NCI-H146 (cell line): ENCODE results near the gene TNPO3.

Source experiments
- DNase-seq: peaks from one replicate; lab custom pipeline; 2025; lab: John Stamatoyannopoulos, UW

The TNPO3 gene

DNA sequence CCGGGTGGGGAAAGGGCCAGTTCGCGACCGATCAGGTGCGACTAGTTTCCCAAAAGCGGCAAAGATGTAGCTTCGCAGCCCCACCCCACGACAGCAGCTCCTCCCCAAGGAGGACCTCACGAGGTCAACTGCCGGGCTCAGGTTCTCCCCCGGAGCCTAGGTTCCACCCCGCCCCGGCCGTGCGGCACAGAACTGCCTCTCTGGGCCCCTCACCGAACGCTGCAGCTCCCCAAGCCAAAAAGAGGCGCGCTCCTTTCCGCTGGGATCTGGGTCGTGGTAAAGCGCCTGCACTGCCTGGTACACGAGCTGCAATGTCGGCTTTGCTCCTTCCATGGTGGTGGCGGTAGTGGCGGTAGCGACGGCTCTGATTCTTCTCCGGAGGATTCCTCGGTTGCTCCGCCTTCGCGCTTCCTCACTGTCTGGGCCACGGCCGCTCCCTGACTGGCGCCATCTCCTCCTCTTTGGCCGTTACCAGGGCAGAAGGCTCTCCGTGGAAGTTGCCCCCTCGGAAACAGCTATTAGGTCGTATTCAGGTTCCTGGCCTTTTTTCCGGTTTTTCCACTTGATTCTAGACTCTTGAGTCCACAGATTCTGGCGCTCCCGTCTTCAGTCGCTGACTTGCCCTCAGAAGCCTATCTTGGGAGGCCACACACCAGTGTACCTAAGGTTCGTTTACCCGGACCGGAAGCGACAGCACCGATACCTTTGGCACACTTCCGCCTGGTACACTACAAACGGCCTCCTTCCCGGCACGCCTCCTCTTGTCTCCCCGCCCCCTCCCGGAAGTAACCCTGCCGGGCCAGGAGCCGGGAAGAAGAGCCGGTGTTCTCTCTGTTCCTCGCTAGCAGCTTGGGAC, at the start of gene TNPO3:
TNPO3 (minus strand) TSS at position 674 of the 856 bp plus-strand sequence; CDS start at position 333, 341 bp downstream.
- DNase-seq, result peak; percentile 95

DNA sequence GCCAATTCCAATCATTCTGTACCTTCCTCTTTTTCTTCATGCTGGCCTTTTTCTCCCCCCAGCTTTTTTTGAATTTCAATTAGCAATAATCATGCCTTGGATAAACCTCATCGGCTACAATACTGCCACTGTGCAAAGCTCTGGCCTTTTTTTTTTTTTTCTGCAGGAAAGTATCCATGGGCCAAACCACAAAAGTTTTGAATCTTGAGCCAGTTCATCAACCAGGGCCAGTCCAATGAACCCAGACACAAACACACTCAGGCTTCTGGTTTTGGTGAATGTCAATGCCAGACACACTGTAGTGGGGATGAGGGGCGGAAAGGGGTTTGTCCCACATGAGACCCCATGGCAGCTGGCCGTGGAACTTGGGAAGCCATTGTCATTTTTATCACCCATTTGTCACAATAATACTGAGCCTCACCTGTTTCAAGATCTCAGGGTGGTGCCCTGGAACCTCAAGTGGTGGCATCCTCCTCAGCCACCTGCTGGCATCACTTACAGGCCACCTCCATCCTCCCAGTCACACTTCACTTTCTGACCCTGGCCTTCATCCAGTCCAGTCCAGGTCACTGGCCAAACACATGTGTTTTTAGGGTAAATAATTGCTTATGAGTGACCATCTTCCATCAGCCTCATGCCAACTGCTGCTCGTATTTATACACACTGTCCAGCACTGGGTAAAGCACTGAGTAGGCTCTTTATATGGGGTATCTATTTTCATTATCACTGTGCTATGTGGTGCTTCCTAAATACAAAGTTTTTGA, 48.8 kb upstream of the TNPO3 start:
- no peak for DNase-seq

DNA sequence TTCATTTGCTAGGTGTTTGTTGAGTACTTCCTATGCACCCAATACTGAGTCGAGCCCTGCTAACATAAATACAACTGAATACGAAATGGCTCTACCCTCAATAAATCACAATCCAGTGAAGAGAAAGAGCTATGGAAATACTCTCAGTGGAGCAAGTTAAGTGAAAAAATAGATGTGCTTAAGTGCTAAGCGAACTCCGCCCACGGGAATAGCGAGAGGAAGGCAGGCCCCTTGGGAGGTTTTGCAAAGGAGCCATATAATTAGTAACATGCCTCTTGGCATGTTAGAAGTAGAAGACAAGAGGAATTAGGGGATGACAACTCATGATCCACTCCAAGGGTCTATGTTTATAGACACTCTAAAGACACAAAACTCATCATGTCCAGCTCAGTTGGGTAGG, 46.8 kb upstream of the TNPO3 start:
- DNase-seq, result no peak

DNA sequence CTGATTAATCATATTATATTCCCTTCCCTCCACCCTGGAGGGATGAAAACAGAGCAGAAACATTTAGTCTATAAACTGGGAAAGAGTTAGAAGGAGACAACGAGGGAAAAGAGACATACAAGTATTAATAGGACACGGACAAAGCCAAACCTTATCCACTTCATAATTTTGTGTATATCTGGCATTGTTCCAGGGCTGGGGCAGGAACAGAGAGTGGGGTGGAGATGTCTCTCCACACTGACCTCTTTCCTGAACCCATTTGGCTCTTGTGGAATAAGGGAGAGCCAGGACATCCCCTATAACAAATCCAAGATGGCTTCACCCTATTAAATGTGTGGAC, 45.9 kb upstream of the TNPO3 start:
- no peak for DNase-seq

DNA sequence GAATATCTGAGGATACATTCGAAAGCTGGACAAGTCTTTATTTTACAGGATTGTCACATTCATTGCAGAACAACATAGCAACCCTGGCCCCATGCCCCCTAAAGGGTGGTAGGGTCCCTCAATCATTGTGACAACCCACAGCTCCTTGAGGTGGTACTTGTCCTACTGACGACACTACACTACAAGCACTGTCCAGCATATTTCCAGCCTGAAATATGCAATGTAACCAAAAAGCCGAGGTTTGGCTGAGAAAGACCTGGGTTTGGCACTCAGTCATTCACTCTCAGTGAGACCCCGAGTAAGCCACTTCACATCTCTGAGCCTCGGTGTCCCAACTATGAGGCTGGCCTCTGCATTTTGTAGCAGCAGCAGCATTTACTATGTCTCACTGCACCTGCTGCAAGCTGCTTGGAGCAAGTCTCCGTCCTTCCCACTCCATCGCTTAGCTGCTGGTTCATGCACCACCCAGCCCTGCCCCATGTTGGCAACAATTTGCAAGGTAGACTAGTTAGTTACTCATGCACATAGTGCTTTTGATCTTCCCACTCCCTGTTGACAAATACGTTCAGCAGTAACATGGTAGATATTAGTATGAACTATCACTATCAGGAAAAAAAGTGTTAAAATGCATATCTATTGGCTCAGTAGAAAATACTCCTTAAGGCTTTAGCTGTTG, 43.6 kb upstream of the TNPO3 start:
- no peak for DNase-seq

DNA sequence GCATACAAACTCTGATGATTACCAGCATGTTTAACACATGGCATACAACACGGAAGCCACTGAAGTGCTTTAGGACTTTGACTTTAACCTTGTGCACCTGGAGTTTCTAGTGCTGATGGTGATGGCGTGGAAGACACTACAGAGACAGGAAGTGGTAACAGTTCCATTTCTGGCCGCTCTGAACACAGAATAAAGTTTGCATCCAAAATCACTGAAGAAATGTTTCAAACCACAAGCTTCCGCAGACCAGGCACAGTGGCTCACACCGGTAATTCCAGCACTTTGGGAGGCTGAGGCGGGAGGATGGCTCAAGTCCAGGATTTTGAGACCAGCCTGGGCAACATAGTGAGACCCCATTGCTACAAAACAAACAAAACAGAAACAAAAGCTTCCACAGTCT, 40.3 kb upstream of the TNPO3 start:
- no peak for DNase-seq

DNA sequence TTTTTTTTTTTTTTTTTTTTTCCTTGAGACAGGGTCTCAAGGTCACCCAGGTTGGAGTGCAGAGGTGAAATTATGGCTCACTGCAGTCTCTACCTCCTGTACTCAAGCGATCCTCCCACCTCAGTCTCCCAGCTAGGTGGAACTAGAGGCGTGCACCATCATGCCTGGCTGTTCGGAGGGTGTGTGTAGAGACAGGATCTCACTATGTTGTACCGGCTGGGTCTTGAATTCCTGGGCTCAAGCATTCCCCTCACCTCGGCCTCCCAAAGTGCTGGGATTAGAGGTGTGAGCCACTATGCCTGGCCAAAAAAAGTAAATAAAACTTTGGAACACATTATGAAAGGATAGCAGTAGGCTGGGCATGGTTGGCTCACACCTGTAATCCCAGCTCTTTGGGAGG, 39.6 kb upstream of the TNPO3 start:
- DNase-seq, result no peak

DNA sequence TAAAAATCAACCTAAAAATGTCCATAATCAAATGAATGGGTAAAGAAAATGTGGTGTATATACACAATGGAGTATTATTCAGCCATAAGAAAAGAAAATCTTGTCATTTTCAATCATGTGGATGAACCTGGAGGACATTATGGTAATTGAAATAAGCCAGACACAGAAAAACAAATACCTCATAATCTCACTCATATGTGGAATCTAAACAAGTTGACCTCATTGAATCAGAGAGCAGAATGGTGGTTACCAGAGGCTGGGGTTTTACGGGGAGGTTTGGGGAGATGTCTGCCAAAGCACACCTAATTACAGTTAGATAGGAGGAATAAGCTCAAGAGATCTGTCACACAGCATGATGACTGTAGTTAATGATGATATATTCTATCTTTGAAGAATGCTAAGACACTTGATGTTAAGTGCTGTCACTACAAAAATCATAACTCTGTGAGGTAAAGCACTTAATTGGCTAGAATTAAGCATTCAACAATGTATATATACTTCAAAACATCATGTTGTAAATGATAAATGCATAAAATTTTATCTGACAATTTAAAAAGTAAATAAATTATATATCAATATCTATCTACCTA, 39.1 kb upstream of the TNPO3 start:
- DNase-seq, result no peak

DNA sequence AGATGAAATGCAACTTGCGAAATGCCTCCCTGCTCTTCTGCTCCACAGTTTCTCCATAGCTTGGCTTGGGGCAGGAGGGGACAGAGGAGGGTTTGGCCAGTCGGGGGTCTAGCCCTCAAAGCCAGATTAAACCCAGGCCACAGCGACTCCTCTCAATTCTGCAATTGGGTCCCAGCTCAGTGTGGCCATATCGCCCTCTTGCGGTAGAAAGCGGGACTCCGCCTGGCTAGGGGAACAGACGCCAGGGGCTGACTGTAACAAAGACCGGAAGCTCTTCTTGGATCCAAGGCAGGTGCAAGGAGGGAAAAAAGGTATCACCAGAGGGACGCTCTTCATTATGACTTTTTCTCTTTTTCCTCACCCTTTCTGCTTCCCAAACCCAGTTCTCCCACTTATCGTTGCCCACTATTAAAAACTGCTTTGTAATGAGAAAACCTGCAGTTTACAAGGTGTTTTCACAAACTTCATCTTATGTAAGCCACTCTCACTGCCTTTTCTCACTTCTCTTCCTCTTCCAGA, 36.6 kb upstream of the TNPO3 start:
- DNase-seq, result peak; percentile 79

DNA sequence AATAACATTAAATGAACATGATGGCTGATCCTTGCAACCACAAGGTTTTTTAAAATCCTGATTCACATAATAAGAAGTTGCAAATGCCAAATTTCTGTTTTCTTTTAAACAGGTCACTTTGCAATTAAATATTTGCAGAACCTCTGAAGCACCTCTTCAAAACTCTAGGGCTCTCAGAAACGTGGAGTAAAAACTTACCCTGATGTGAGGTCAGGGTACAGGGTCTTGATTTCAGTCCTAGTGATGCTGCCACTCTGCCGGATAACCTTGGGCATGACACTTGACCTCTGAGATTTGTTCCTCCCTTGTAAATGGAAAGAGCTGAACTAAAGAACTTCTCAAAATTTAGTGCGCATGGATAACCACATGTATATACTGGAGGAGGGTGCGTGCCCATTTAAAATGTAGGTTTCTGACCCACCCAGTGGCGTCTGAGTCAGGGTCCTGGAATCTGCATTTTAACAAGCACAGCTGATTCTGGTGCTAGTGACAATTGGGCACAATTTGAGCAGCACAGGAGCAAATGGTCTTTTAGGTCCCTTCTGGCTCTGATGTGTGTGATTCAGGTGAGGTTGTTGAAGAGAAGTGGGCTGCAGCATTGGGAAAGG, 35.5 kb upstream of the TNPO3 start:
- no peak for DNase-seq

DNA sequence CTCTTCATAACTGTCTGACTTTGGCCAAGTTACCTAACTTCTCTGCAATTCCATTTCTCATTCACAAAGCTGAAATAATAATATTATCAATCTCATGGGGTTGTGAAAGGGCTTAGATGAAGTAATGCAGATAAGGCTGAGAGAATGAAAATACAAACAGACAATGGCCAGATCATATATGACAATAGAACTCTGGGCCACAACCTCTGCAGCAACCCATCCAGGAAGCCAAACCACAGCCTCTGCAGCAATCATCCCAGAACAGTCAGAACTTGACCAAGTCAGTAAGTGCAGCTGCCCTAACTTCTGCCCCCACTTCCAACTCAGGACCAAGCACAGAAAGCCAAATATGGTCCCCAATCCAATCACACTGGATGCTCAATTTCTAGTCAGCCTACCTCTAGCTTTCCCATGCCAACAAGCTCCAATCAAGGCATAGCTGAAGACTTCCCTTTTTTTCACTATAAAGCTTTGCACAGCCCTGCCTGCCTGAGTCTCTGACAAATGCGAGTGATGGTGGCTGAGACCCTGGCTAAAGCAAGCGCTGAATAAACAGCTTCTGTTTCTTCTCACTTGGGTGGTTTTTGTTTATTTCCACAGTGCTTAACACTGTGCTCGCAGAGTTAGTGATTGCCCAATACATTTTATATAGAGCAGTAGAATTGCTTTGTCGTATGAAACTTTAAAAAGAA, 34.8 kb upstream of the TNPO3 start:
- no peak for DNase-seq

DNA sequence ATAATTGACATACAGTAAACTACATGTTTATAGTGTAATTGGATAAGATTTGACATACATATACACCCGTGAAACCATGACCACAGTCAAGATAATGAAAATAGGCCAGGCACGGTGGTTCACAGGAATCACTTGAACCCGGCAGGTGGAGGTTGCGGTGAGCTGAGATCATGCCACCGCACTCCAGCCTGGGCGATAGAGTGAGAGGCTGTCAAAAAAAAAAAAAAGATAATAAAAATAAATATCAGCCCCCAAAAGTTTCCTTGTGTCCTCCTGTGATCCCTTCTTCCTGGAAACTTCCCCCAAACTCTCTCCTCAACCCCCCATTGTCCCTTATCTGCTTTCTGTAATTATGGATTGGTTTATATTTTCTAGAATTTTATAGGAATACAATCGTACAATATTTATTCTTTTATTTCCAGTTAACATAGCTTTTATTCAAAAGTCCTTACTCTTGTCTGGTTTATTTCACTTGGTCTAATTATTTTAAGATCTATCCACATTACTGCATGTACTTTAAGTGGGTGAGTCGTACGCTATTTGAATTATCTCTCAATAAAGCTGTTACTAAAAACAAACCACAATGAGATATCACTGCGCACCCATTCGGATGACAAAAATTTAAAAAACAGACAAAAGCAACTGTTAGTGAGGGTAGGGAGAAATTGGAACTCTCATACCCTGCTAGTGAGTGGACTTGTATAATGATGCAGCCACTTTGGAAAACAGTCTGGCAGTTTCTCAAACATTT, 30.1 kb upstream of the TNPO3 start:
- DNase-seq, result no peak

DNA sequence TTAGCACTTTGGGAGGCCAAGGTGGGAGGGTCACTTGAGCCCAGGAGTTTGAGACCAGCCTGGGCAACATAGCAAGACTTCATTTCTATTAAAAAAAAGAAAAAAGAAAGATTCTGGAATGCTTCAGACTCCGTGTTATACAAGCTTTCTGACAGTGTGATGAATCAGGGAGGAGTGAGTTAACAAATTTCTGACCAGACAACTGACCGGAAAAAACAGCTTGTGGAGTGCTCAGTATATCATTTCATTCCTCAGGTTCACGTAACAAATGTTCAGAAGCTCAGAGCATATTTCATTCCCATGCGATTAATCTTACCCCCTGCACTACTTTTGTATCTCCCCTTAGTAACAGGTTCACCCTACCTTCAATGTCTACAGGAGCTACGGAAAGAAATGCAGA, 28.6 kb upstream of the TNPO3 start:
- DNase-seq, result no peak

DNA sequence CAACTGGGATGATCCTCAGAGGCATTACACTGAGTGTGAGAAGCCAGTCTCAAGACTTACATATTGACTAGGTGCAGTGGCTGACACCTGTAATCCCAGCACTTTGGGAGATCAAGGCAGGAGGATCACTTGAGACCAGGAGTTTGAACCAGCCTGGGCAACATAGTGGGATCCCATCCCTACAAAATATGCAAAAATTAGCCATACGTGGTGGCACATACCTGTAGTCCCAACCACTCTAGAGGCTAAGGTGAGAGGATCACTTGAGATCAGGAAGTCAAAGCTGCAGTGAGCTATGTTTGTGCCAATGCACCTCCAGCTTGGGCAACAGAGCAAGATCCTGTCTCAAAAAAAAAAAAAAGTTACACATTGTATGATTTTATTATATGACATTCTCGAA, 23.5 kb upstream of the TNPO3 start:
- DNase-seq, result no peak

DNA sequence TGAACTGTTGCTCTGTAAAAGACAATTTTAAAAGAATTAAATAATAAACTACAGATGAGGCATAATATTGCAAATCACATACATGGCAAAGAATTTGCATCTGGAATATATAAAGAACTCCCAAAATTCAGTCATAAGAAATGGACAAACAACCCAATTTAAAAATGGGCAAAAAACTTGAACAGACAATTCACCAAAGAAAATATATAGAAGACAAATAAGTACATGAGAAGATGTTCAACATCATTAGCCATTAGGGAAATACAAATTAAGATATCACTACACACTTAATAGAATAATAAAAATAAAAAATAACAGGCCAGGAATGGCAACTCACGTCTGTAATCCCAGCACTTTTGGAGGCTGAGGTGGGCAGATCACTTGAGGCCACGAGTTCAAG, 22.0 kb upstream of the TNPO3 start:
- DNase-seq, result no peak

DNA sequence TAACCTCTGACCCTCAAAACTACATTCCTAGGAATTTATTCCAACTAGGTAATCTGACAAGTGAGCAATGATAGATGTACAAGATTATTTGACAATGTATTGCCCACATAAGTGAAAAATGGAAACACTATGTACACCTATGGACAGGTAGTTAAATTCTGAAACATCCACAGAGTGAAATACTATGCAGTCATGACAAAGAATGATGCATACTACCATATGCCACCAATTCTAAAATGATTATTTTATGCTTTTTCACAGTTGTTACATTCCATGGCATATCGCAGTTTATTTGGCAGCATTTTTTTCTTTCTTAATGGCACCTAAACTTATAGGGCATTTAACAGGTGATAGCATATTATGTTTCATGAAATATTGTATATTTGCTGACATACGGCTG, 20.1 kb upstream of the TNPO3 start:
- no peak for DNase-seq

DNA sequence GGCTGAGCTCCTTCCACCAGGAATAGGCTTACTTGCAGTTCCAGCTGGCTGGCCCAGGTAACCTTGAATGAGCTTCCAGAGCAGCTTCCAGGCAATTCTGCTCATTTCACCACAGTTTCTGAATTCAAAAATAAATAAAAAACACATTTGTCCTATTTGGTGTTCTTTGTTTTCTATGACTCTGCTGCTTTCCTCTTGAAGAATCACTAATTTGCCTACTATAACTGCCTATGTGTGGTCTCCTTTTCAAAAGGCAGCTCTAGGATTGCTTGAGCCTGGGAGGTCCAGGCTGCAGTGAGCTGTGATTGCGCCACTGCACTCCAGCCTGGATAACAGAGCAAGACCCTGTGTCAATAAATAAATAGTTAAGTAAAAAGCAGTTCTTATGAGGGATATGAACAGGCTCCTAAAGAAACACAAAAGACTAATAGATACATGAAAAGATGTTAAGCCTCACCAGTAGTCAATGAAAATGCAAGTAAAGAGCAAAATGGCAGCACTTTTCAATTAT, 19.5 kb upstream of the TNPO3 start:
- no peak for DNase-seq

DNA sequence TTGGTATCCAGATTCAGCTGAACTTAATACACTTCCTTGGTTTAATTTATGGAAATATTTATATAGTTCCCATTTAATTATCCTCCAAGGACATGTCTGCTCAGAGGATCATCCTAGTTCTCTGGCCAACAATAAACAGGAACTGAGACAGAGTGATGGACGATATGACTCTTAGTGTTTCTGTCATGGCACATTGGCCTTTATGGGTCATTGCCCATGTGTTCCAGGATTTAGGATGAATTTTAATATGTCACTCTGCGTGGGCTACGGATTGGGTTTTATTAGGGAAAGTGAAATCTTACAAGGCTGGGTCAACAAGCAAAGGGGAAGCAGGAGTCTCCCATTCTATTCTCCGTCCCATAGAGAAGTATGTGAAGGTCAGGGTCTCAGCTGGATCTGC, 18.8 kb upstream of the TNPO3 start:
- no peak for DNase-seq

DNA sequence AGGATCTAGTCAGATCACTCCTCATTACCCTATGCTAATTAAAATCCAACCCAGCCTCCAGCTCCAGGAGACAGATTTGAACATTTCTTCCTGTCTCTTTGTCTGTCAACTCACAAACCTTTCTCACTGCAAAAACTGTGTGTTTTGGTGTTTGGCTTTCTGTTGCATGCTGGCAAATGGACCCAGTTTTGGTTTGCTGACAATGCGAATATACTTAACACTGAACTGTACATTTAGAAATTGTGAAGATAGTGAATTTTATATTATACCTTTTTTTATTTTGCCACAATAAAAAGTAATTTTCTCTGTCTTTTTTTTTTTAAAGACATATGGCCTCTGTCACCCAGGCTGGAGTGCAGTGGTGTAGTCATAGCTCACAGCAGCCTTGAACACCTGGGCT, 18.3 kb upstream of the TNPO3 start:
- DNase-seq, result no peak

DNA sequence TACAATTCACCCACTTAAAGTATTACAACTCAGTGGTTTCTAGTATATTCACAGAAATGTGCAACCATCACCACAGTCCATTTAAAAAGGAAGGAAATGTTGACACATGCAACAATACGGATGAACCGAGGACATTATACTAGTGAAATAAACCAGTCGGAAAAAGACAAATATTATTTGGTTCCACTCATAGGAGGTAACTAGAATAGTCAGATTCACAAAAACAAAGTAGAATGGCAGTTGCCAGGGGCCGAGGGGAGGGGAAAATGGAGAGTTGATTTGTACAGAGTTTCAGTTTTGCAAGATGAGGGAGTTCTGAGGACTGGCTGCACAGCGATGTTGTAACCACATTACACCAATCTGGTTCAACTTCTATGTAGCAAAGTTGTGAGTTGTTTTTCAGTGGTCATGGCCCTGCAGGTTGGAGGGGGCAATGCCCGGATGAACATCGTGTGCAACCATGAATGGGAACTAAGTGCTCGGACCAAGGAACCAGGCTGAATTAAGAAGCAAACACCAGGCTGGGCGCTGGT, 17.6 kb upstream of the TNPO3 start:
- DNase-seq, result no peak
